Thyroid gland (tissue), 4 donors: ENCODE measurements around the gene SORT1. TPM values are rescaled to one million over a fixed set of nuclear protein-coding genes. Genes with fewer than 3 reads are reported as not detected.

Experiments
- DNase-seq, 2 donors: peaks; one replicate each; pipeline ENCODE4 v3.0.0-alpha.2; 2019
- H3K27ac ChIP-seq, 3 donors: fragments of 200-600 bp; sonication (generic); 1 replicate in 2 of 3; 2 replicates in 1 of 3; pipeline ENCODE4 v1.5.1; 2016 to 2019; ENCODE audit warnings: mild to moderate bottlenecking in 1 of 3, moderate library complexity in 1 of 3
- H3K27me3 ChIP-seq: fragments of 200-600 bp; sonication (generic); one replicate; pipeline ENCODE4 v1.5.1; 2019
- H3K36me3 ChIP-seq, 2 donors: fragments of 200-600 bp; sonication (generic); one replicate each; pipeline ENCODE4 v1.5.1; 2016 to 2019
- H3K4me1 ChIP-seq, 2 donors: fragments of 200-600 bp; sonication (generic); one replicate each; pipeline ENCODE4 v1.5.1; 2017 to 2019
- H3K4me3 ChIP-seq, 3 donors: fragments of 200-600 bp; sonication (generic); replicated peaks in 1 of 3; 1 replicate in 2 of 3; 2 replicates in 1 of 3; pipeline ENCODE4 v1.5.1; 2016; ENCODE audit warnings: mild to moderate bottlenecking in 1 of 3
- H3K9me3 ChIP-seq: fragments of 200-600 bp; sonication (generic); one replicate; pipeline ENCODE4 v1.5.1; 2017
- POLR2A ChIP-seq, 2 donors: fragments of 450-650 bp; IDR thresholded peaks; one replicate each; pipeline ENCODE4 v1.6.1; 2017; ENCODE audit warnings: antibody characterized with exemption in 2 of 2, mild to moderate bottlenecking in 2 of 2, moderate library complexity in 1 of 2
- WGBS, 2 donors: methylation state at CpG; one replicate each; pipeline ENCODE4 v1.1.5; 2017; 5-methylcytosine and 5-hydroxymethylcytosine counted together
- intact Hi-C: fragments of 100-400 bp; cut with DNase I; formaldehyde crosslinking; loops from one replicate; pipeline ENCODE4 v1.15.1; 2023
- total RNA-seq, 4 donors: library from RNA; depleted of rRNA; stranded (reverse); fragments of >200 nt; gene quantifications; one replicate each; pipeline ENCODE4 v1.2.3, GENCODE V29; 2016
- TF ChIP-seq, protein P1 (sequence below), 6 experiments: fragments of 200-600 bp in 3 of 6; fragments of 450-650 bp in 3 of 6; sonication (generic) in 3 of 6; IDR thresholded peaks; one replicate each; pipeline ENCODE4 v1.5.1; 2016 to 2019; ENCODE audit warnings: antibody characterized with exemption in 6 of 6, mild to moderate bottlenecking in 2 of 6, inconsistent platforms in 1 of 6, moderate library complexity in 1 of 6

Gene SORT1
- total RNA-seq, 4 donors from 2014 or later = 65.7 to 152 (median 137) TPM

DNA sequence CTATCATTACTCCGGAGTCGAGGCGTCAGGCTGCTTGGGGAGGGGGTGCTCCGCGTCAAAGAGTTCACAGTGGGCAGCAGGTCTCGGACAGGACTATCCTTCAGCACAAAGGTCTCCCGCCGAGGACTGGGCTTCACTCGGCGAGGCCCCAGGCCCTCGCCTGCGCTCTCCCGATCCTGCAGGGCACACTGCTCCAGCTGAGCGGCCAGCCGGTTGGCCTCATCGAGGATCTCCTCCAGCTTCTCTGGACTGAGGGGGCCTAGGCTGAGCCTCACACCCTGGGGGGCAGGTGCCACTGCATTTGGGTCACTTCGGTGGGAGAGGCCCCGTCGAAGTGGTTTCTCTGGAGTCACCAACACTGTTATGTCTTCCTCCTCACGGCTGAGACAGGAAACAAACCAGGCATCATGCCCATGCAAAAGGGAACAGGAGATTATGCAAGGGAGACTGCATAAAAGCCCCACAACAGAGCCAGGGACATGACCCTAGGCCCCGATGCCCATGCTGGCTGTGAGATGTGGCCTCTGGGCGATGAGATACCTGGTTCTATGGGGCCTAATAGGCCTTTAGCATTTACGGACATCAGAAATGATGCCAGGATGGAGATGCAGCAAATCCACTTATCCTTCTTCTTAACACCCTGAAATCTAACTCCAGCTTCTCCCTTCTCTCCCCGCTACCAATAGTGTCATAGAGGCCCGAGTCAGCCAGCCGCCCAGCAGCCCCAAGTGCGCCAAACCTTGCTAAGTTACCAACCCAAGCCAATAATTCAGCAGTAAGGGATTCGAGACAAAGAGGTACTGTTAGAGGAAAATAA is 115.8 kb downstream of the SORT1 start:
- no peaks in the 10 kb centered on the region for H3K27me3 ChIP-seq
- TF ChIP-seq, protein P1, sequence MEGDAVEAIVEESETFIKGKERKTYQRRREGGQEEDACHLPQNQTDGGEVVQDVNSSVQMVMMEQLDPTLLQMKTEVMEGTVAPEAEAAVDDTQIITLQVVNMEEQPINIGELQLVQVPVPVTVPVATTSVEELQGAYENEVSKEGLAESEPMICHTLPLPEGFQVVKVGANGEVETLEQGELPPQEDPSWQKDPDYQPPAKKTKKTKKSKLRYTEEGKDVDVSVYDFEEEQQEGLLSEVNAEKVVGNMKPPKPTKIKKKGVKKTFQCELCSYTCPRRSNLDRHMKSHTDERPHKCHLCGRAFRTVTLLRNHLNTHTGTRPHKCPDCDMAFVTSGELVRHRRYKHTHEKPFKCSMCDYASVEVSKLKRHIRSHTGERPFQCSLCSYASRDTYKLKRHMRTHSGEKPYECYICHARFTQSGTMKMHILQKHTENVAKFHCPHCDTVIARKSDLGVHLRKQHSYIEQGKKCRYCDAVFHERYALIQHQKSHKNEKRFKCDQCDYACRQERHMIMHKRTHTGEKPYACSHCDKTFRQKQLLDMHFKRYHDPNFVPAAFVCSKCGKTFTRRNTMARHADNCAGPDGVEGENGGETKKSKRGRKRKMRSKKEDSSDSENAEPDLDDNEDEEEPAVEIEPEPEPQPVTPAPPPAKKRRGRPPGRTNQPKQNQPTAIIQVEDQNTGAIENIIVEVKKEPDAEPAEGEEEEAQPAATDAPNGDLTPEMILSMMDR (IDR thresholded peaks at IDR 0.05) = no peak
- no peak for TF ChIP-seq POLR2A (IDR thresholded peaks at IDR 0.05)
- intact Hi-C loops = loop anchor here (5.0 kb wide), 1 partner anchor 115 kb away; the partner anchor contains the start of gene SORT1
- no peaks in the 10 kb centered on the region for H3K9me3 ChIP-seq
- H3K27ac ChIP-seq = no peak overlapping the region
- no peaks in the 10 kb centered on the region for H3K36me3 ChIP-seq
- WGBS, 2 donors = 58 to 62% methylated on average over 20 to 26 of the region's 28 CpGs
- H3K4me3 ChIP-seq = no peak overlapping the region
- H3K4me1 ChIP-seq = peaks cover 20 to 31% of the 10 kb centered on the region in 2 donors
- DNase-seq = no peak

DNA sequence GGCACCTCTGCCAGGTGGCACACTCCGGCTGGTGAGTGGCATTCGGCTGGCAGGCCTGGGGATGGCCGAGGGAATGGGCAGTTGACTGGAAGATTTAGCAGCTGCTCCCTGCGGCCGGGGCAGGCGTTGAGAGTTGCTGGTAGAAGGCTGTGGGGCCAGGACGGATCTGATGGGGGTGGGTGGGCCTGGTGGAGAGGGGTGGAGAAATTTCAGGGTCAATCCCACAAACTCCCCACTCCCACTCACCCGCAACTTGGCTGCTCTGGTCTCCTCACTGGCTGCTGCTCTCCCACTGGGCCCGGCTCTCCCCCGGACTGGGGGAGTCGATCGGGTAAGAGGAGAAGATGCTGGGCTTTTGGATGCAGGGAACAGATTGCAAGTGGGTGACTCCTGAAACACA is 116.9 kb downstream of the SORT1 start:
- DNase-seq = no peak
- Histone ChIP-seq H3K9me3 (no peaks in the 10 kb centered on the region), H3K4me3 (no peak overlapping the region), H3K27me3 (no peaks in the 10 kb centered on the region), H3K27ac (no peak overlapping the region), H3K4me1 (peaks cover 28 to 41% of the 10 kb centered on the region in 2 donors), H3K36me3 (no peaks in the 10 kb centered on the region)
- 93 to 99% methylated on average over 12 of the region's 12 CpGs for WGBS, 2 donors
- TF ChIP-seq, protein P1 (IDR thresholded peaks at IDR 0.05) = no peak
- no peak for TF ChIP-seq POLR2A (IDR thresholded peaks at IDR 0.05)
- intact Hi-C loops = loop anchor here (5.0 kb wide), 1 partner anchor 116 kb away; the partner anchor contains the start of gene SORT1

DNA sequence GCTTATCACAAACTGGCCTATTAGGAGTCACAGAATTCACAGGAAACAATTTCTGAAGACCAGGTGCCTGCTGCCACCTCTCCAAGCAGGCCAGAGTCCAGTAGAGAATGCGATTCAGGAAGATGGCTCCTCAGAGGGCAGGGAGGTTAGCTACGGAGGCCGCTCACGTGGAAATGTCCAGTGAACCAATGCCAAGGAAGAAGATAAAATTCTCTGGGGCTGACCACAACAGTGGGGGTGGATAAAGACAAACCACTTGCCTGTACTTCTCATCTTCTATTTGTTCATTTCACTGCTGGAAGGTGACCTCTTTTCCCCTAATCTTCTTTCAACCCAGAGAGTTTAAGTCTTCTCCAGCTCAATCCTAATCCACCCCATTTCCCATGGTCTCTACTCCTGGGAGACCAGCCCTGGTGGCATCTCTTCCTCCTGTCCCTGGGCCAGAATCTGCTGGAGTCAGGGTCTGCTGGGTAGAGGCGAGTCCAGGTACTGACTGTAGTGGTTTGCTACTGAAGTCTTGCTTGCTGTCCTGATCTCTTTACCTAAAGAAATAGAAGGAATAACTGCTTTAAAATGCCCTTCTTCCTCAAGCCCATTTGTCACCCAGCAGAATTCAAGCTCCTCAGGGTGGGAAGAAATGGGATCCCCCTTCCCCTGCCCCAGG is 118.0 kb downstream of the SORT1 start:
- no peak overlapping the region for H3K27ac ChIP-seq
- H3K36me3 ChIP-seq = no peaks in the 10 kb centered on the region
- intact Hi-C loops = loop anchor here (5.0 kb wide), 1 partner anchor 118 kb away; the partner anchor contains the start of gene SORT1
- H3K27me3 ChIP-seq = no peaks in the 10 kb centered on the region
- no peak overlapping the region for H3K4me3 ChIP-seq
- H3K9me3 ChIP-seq = no peaks in the 10 kb centered on the region
- peaks cover 39 to 52% of the 10 kb centered on the region in 2 donors for H3K4me1 ChIP-seq
- TF ChIP-seq, protein P1 (IDR thresholded peaks at IDR 0.05) = no peak
- no peak for TF ChIP-seq POLR2A (IDR thresholded peaks at IDR 0.05)
- 90 to 91% methylated on average over 5 of the region's 5 CpGs for WGBS, 2 donors
- no peak for DNase-seq

GRCh38 chr1:109277434-109278204 is 120.1 kb downstream of the SORT1 start:
- TF ChIP-seq POLR2A (IDR thresholded peaks at IDR 0.05) = peak in 1 of 2 donors; percentile 65
- TF ChIP-seq, protein P1 (IDR thresholded peaks at IDR 0.05) = peak; percentile 66 to 97 (median 90)
- Histone ChIP-seq H3K4me3 (no peak overlapping the region), H3K4me1 (peaks cover 46 to 57% of the 10 kb centered on the region in 2 donors), H3K27ac (peak overlapping the region; percentile 67 to 96 (median 94)), H3K27me3 (no peaks in the 10 kb centered on the region), H3K36me3 (no peaks in the 10 kb centered on the region), H3K9me3 (no peaks in the 10 kb centered on the region)
- intact Hi-C loops = no loop called here
- 63 to 69% methylated on average over 7 of the region's 7 CpGs for WGBS, 2 donors
- DNase-seq = peak; percentile 94 to 95
